ENCODE measurements around the gene GNAZ. TPM values are rescaled to one million over a fixed set of nuclear protein-coding genes. Genes with fewer than 3 reads are reported as not detected.

GNAZ gene
- polyA plus RNA-seq, 2 of the 4 experiments (the other 2 are of a cell fraction), result 1.9 to 2.5 TPM

- Histone ChIP-seq H3K4me2 (no peak overlapping the region), H3K27ac (no peak overlapping the region), H3K4me3 (no peak overlapping the region), H3K4me1 (0 out of 3 replicates have a peak, but pooled peaks cover 7% of the 10 kb centered on the region), H3K9me3 (no peaks in the 10 kb centered on the region)
- CTCF ChIA-PET, result no interaction called here
- TF ChIP-seq TFCP2L1 (CRISPR knock-in tag; IDR thresholded peaks at IDR 0.05) (no peak), EHMT2 (IDR thresholded peaks at IDR 0.05; ENCODE audit: low read depth) (no peak), USF2 (IDR thresholded peaks at IDR 0.05) (no peak)
- ATAC-seq, result no peak
- DNase-seq (ENCODE audit: low read depth in 1 of 2, low spot score in 1 of 2), result no peak
- no peak for FAIRE-seq
- WGBS (ENCODE audit: missing lambda C conversion rate), result 87% methylated on average over 4 of the region's 6 CpGs
- POLR2A ChIA-PET, result no interaction called here
Measured at GRCh38 chr22:23067023-23067650, 3.2 kb upstream of the GNAZ start.

- H3K27ac ChIP-seq, result no peak overlapping the region
- 87% methylated on average over 5 of the region's 5 CpGs for WGBS (ENCODE audit: missing lambda C conversion rate)
- DNase-seq (ENCODE audit: low read depth in 1 of 2, low spot score in 1 of 2) (no peak), ATAC-seq (no peak), FAIRE-seq (no peak)
- POLR2A ChIA-PET, result no interaction called here
- no peak overlapping the region for H3K4me3 ChIP-seq
- no peak overlapping the region for H3K4me2 ChIP-seq
- no peaks in the 10 kb centered on the region for H3K9me3 ChIP-seq
- CTCF ChIA-PET, result no interaction called here
- no peak for TF ChIP-seq MAZ (IDR thresholded peaks at IDR 0.05; ENCODE audit: borderline replicate concordance, low read depth, low read length)
- TF ChIP-seq CHD4 (IDR thresholded peaks at IDR 0.05; ENCODE audit: borderline replicate concordance), result no peak
- no peak for TF ChIP-seq CBX8 (IDR thresholded peaks at IDR 0.05)
- TF ChIP-seq EHMT2 (IDR thresholded peaks at IDR 0.05; ENCODE audit: low read depth), result no peak
- no peak for TF ChIP-seq HEYL (CRISPR knock-in tag; IDR thresholded peaks at IDR 0.05)
- no peak for TF ChIP-seq ELK1 (IDR thresholded peaks at IDR 0.05; ENCODE audit: low read depth, low read length)
- TF ChIP-seq EHF (CRISPR knock-in tag; IDR thresholded peaks at IDR 0.05), result no peak
- no peak for TF ChIP-seq ZFP36 (IDR thresholded peaks at IDR 0.05; ENCODE audit: borderline replicate concordance, partially characterized antibody)
- no peak for TF ChIP-seq MYC (IDR thresholded peaks at IDR 0.05; ENCODE audit: borderline replicate concordance, low read length)
- no peak for TF ChIP-seq CTCF (IDR thresholded peaks at IDR 0.05)
- no peak for TF ChIP-seq NPAS2 (CRISPR knock-in tag; IDR thresholded peaks at IDR 0.05; ENCODE audit: borderline replicate concordance)
- TF ChIP-seq RCOR1 (IDR thresholded peaks at IDR 0.05; ENCODE audit: low read depth, low read length), result no peak
- no peak for TF ChIP-seq ZSCAN20 (CRISPR knock-in tag; IDR thresholded peaks at IDR 0.05)
- TF ChIP-seq EP300 (IDR thresholded peaks at IDR 0.05), result no peak
- TF ChIP-seq CEBPB (IDR thresholded peaks at IDR 0.05), result no peak
- no peak for TF ChIP-seq RNF2 (IDR thresholded peaks at IDR 0.05; ENCODE audit: borderline replicate concordance, low read depth)
- 0 out of 3 replicates have a peak, but pooled peaks cover 7% of the 10 kb centered on the region for H3K4me1 ChIP-seq
Measured at GRCh38 chr22:23067691-23068090, 2.6 kb upstream of the GNAZ start.

- ATAC-seq, result no peak
- 65% methylated on average over 7 of the region's 8 CpGs for WGBS (ENCODE audit: missing lambda C conversion rate)
- FAIRE-seq, result no peak
Measured at GRCh38 chr22:23068096-23068831, 2.1 kb upstream of the GNAZ start.

More at GRCh38 chr22:23068096-23068831, 2.1 kb upstream of the GNAZ start:
- Histone ChIP-seq H3K9me3 (no peaks in the 10 kb centered on the region), H3K4me2 (no peak overlapping the region), H3K4me3 (no peak overlapping the region), H3K4me1 (0 out of 3 replicates have a peak, but pooled peaks cover 7% of the 10 kb centered on the region), H3K27ac (no peak overlapping the region)
- DNase-seq (ENCODE audit: low read depth in 1 of 2, low spot score in 1 of 2), result no peak
- TF ChIP-seq FOXS1 (CRISPR knock-in tag; IDR thresholded peaks at IDR 0.05), result no peak
- TF ChIP-seq BCL3 (IDR thresholded peaks at IDR 0.05), result no peak
- TF ChIP-seq CBX8 (IDR thresholded peaks at IDR 0.05), result no peak
- TF ChIP-seq ZSCAN20 (CRISPR knock-in tag; IDR thresholded peaks at IDR 0.05), result no peak
- no peak for TF ChIP-seq CHD4 (IDR thresholded peaks at IDR 0.05; ENCODE audit: borderline replicate concordance)
- POLR2A ChIA-PET, result no interaction called here
- CTCF ChIA-PET, result no interaction called here

Measured in A549 (cell line).